K562 (cell line): Measurements from ENCODE around the gene GARNL3. TPM values are rescaled to one million over a fixed set of nuclear protein-coding genes. Genes with fewer than 3 reads are reported as not detected.

Experiments
- ATAC-seq: fragments of 200-7000 bp; cut with Tn5 transposase; 3 replicates; pipeline ENCODE4 v1.9.1; 2020; ENCODE audit warnings: moderate library complexity
- BruUV-seq: library from RNA; stranded (reverse); fragments of 400-500 nt; replicated peaks from 2 replicates; lab custom pipeline; 2021; lab: Mats Ljungman, UMichigan
- CTCF ChIA-PET: fragments of 300-600 bp; formaldehyde crosslinking; extraction: SDS; loops from one replicate; lab custom pipeline; 2021; ENCODE audit warnings: low intra/inter-chr PET ratio; lab: Yijun Ruan, JAX
- POLR2A ChIA-PET: fragments of 300-600, 350-650 bp; sonication (Branson Sonifier 250); formaldehyde crosslinking; extraction: SDS; loops from one replicate; lab custom pipeline; 2021; ENCODE audit warnings: antibody characterized with exemption, inconsistent platforms; lab: Yijun Ruan, JAX
- DNase-seq, 4 experiments: peaks; one replicate each; pipeline versions ENCODE4 v3.0.0 to v3.0.0-alpha.2; 2011 to 2018; ENCODE audit warnings: low spot score in 3 of 4, mixed read lengths in 3 of 4; ENCODE audit errors: extremely low read depth in 1 of 4
- FAIRE-seq: peaks from 2 replicates; lab custom pipeline; 2011; peaks lifted over from hg19 to GRCh38; lab: Jason Lieb, UNC
- H2AFZ ChIP-seq: 2 replicates; pipeline ENCODE4 v1.6.0; 2011; ENCODE audit warnings: low read depth, low read length, control low read depth, inconsistent platforms
- H3K27ac ChIP-seq: fragments of 200-600 bp; 3 replicates; pipeline ENCODE4 v1.8.0; 2011; ENCODE audit warnings: low read depth, mild to moderate bottlenecking, control low read depth, inconsistent platforms, low read length, moderate library complexity, mixed read lengths; ENCODE audit errors: extremely low read depth
- H3K27me3 ChIP-seq, 2 experiments: fragments of 300-600 bp in 1 of 2; 2 replicates in 1 of 2; 3 replicates in 1 of 2; pipeline versions ENCODE4 v1.6.0 to v1.8.0; 2011; ENCODE audit warnings: inconsistent platforms in 2 of 2, low read length in 2 of 2, mild to moderate bottlenecking in 1 of 2, mixed read lengths in 1 of 2, moderate library complexity in 1 of 2; ENCODE audit not compliant: control insufficient read depth in 2 of 2, insufficient read depth in 2 of 2
- H3K36me3 ChIP-seq: fragments of 300-600 bp; 3 replicates; pipeline ENCODE4 v1.8.0; 2011; ENCODE audit warnings: mild to moderate bottlenecking, low read length, inconsistent platforms; ENCODE audit not compliant: control insufficient read depth, insufficient read depth
- H3K4me1 ChIP-seq, 2 experiments: fragments of 200-600 bp in 1 of 2; replicated peaks in 1 of 2; 2 replicates in 1 of 2; 3 replicates in 1 of 2; pipeline versions ENCODE4 v1.5.1 to v1.8.0; 2011; ENCODE audit warnings: inconsistent platforms in 2 of 2, low read length in 2 of 2, mild to moderate bottlenecking in 1 of 2, mixed read lengths in 1 of 2, moderate library complexity in 1 of 2; ENCODE audit not compliant: control insufficient read depth in 2 of 2, insufficient read depth in 2 of 2
- H3K4me2 ChIP-seq: 2 replicates; pipeline ENCODE4 v1.6.1; 2011; ENCODE audit warnings: low read length, control low read depth, inconsistent platforms, mixed read lengths; ENCODE audit not compliant: insufficient read depth
- H3K4me3 ChIP-seq: fragments of 200-600 bp; sonication (generic), shearing (Covaris generic); 2 replicates; pipeline ENCODE4 v1.5.1; 2016; ENCODE audit warnings: control low read depth, inconsistent platforms
- H3K79me2 ChIP-seq: fragments of 200-600 bp; 3 replicates; pipeline ENCODE4 v1.8.0; 2011; ENCODE audit warnings: low read length, inconsistent platforms; ENCODE audit not compliant: control insufficient read depth, insufficient read depth
- H3K9ac ChIP-seq, 2 experiments: 2 replicates each; pipeline versions ENCODE4 v1.6.0 to v1.6.1; 2011; ENCODE audit warnings: low read depth in 2 of 2, low read length in 2 of 2, control low read depth in 1 of 2, inconsistent platforms in 1 of 2, mild to moderate bottlenecking in 1 of 2, mixed read lengths in 1 of 2; ENCODE audit not compliant: insufficient read depth in 1 of 2
- H3K9me1 ChIP-seq: one replicate; pipeline ENCODE4 v1.6.0; 2011; ENCODE audit warnings: inconsistent platforms, mild to moderate bottlenecking, low read length, moderate library complexity; ENCODE audit not compliant: control insufficient read depth, insufficient read depth
- H3K9me3 ChIP-seq: replicated peaks from 2 replicates; pipeline ENCODE4 v1.5.1; 2011; ENCODE audit warnings: low read depth, low read length, inconsistent platforms; ENCODE audit not compliant: control insufficient read depth, insufficient read depth
- H4K20me1 ChIP-seq: replicated peaks from 2 replicates; pipeline ENCODE4 v1.6.1; 2011; ENCODE audit warnings: low read length, inconsistent platforms, mixed read lengths; ENCODE audit not compliant: control insufficient read depth, insufficient read depth
- CREB5 ChIP-seq: fragments of 250-450 bp; sonication (Bioruptor Pico); IDR thresholded peaks from 2 replicates; pipeline ENCODE4 v1.5.0; 2020; ENCODE audit warnings: mild to moderate bottlenecking
- E2F4 ChIP-seq: sonication (generic); formaldehyde crosslinking; IDR thresholded peaks from 2 replicates; pipeline ENCODE4 v1.8.0; 2022; ENCODE audit warnings: mild to moderate bottlenecking, low read depth, missing genetic modification reagents
- FIP1L1 ChIP-seq: fragments of 200-400 bp; formaldehyde crosslinking; IDR thresholded peaks from 2 replicates; pipeline ENCODE4 v1.6.1; 2018; ENCODE audit warnings: mild to moderate bottlenecking, low read depth, low read length; ENCODE audit not compliant: poor library complexity, severe bottlenecking
- GATAD2A ChIP-seq: fragments of 450-650 bp; IDR thresholded peaks from 2 replicates; pipeline ENCODE4 v1.6.1; 2017
- HSF4 ChIP-seq: fragments of 250-450 bp; sonication (Bioruptor Pico); IDR thresholded peaks from 2 replicates; pipeline ENCODE4 v2.1.2; 2022; ENCODE audit warnings: mild to moderate bottlenecking, moderate library complexity, borderline replicate concordance
- PHF8 ChIP-seq: fragments of 200-600 bp; sonication (generic); IDR thresholded peaks from 2 replicates; pipeline ENCODE4 v1.6.1; 2012; ENCODE audit warnings: mixed run types, mild to moderate bottlenecking, inconsistent platforms, low read length, moderate library complexity, borderline replicate concordance
- PTTG1 ChIP-seq: fragments of 450-650 bp; IDR thresholded peaks from 2 replicates; pipeline ENCODE4 v1.6.1; 2016; ENCODE audit warnings: low read depth, mild to moderate bottlenecking, missing genetic modification characterization, missing compliant biosample characterization
- RBM25 ChIP-seq: fragments of 200-400 bp; formaldehyde crosslinking; IDR thresholded peaks from 2 replicates; pipeline ENCODE4 v1.6.1; 2018; ENCODE audit warnings: low read length, low read depth, moderate library complexity; ENCODE audit not compliant: severe bottlenecking
- RNF219 ChIP-seq: fragments of 250-450 bp; sonication (Bioruptor Pico); IDR thresholded peaks from 2 replicates; pipeline ENCODE4 v1.5.0; 2022; ENCODE audit warnings: mild to moderate bottlenecking
- TAF15 ChIP-seq: fragments of 200-400 bp; formaldehyde crosslinking; IDR thresholded peaks from 2 replicates; pipeline ENCODE4 v1.6.1; 2017; ENCODE audit warnings: mild to moderate bottlenecking, low read depth, low read length, moderate library complexity
- TEAD4 ChIP-seq, 2 experiments: sonication (generic) in 1 of 2; formaldehyde crosslinking in 1 of 2; IDR thresholded peaks; 2 replicates each; pipeline versions ENCODE4 v1.6.1 to v1.8.0; 2012 to 2022; ENCODE audit warnings: borderline replicate concordance in 1 of 2, inconsistent platforms in 1 of 2, low read length in 1 of 2, mild to moderate bottlenecking in 1 of 2, missing genetic modification reagents in 1 of 2
- YY1 ChIP-seq, 3 experiments: IDR thresholded peaks; 2 replicates each; pipeline ENCODE4 v1.6.1; 2011; ENCODE audit warnings: low read length in 2 of 3, mild to moderate bottlenecking in 2 of 3, moderate library complexity in 2 of 3, borderline replicate concordance in 1 of 3, control low read depth in 1 of 3, low read depth in 1 of 3; ENCODE audit not compliant: insufficient read depth in 3 of 3, insufficient replicate concordance in 2 of 3, control insufficient read depth in 1 of 3, insufficient read length in 1 of 3; ENCODE audit errors: extremely low read depth in 1 of 3
- ZBED1 ChIP-seq: IDR thresholded peaks from 2 replicates; pipeline ENCODE4 v1.6.1; 2014
- ZBTB1 ChIP-seq: sonication (generic); formaldehyde crosslinking; IDR thresholded peaks from 2 replicates; pipeline ENCODE4 v1.8.1; 2023; ENCODE audit warnings: missing genetic modification reagents, low read depth, mild to moderate bottlenecking, borderline replicate concordance
- ZBTB9 ChIP-seq: fragments of 450-650 bp; formaldehyde crosslinking; IDR thresholded peaks from 2 replicates; pipeline ENCODE4 v1.4.0; 2020; ENCODE audit warnings: mild to moderate bottlenecking, moderate library complexity
- WGBS: fragments of 100-300 bp; shearing (Covaris generic); methylation state at CpG from one replicate; pipeline ENCODE4 v1.1.6; 2016; ENCODE audit warnings: low coverage, mixed read lengths; ENCODE audit not compliant: insufficient coverage; ENCODE audit errors: missing lambda C conversion rate; 5-methylcytosine and 5-hydroxymethylcytosine counted together
- in situ Hi-C: fragments of 300-500 bp; cut with MboI; formaldehyde crosslinking; loops from 4 replicates; pipeline ENCODE4 v1.15.0; 2018; ENCODE audit warnings: inconsistent platforms, mixed read lengths
- intact Hi-C: fragments of 100-400 bp; cut with micrococcal nuclease; formaldehyde crosslinking; loops from 2 replicates; pipeline ENCODE4 v1.14.2; 2022
- polyA plus RNA-seq, 8 experiments: library from polyadenylated mRNA; depleted of rRNA in 4 of 8; stranded (reverse) in 5 of 8; unstranded in 3 of 8; fragments of >200 nt; fragmentation: Nextera tagmentation in 2 of 8; fragmentation: Illumina TruSeq in 1 of 8; extraction: Ambion mirVana in 2 of 8; extraction: Trizol in 1 of 8; gene quantifications; 2 replicates each; pipeline versions ENCODE4 v1.2.1 to v1.2.3, GENCODE V29; 2011 to 2014; ENCODE audit warnings: inconsistent platforms in 1 of 8, missing spikeins in 1 of 8
- total RNA-seq, 7 experiments: library from RNA; depleted of rRNA in 6 of 7; stranded (reverse); fragments of >200 nt in 6 of 7; fragmentation: Illumina TruSeq in 2 of 7; extraction: Trizol in 2 of 7; gene quantifications; 2 replicates each; pipeline versions ENCODE4 v1.2.1 to v1.2.3, GENCODE V29; 2011 to 2021; ENCODE audit warnings: low replicate concordance in 1 of 7

The GARNL3 gene
- total and polyA plus RNA-seq, 9 of the 15 experiments (the other 6 are each of a cell fraction or from before 2014, with no cell fraction given), result 0.35 to 2.7 (median 1.6) TPM

- ATAC-seq (no peak), FAIRE-seq (no peak), DNase-seq (no peak)
- BruUV-seq, result no TSS peak
- 97% methylated on average over 9 of the region's 9 CpGs for WGBS
- intact Hi-C loops, result no loop called here
- Histone ChIP-seq H3K4me1 (no peaks in the 10 kb centered on the region), H4K20me1 (no peaks in the 10 kb centered on the region), H3K9me3 (no peaks in the 10 kb centered on the region; the same call in 1 of the 2 replicates), H3K27me3 (no peaks in the 10 kb centered on the region), H3K79me2 (no peaks in the 10 kb centered on the region), H3K4me3 (no peak overlapping the region), H3K4me2 (no peak overlapping the region), H2AFZ (no peak overlapping the region), H3K9ac (no peak overlapping the region), H3K27ac (no peak overlapping the region), H3K36me3 (peaks cover 83% of the 10 kb centered on the region), H3K9me1 (no peaks in the 10 kb centered on the region)
- in situ Hi-C loops, result no loop called here
- ChIA-PET POLR2A (no interaction called here), CTCF (no interaction called here)
- TF ChIP-seq E2F4 (no peak), ZBTB1 (CRISPR knock-in tag) (no peak), PTTG1 (no peak), HSF4 (CRISPR knock-in tag) (no peak), ZBTB9 (no peak), TEAD4 (IDR thresholded peaks at IDR 0.05; ENCODE audit: low read length) (no peak), TEAD4 (CRISPR knock-in tag; IDR thresholded peaks at IDR 0.05; ENCODE audit: borderline replicate concordance) (no peak), YY1 (IDR thresholded peaks at IDR 0.05; ENCODE audit: borderline replicate concordance in 1 of 3, control insufficient read depth in 1 of 3, extremely low read depth in 1 of 3, insufficient read depth in 3 of 3, insufficient read length in 1 of 3, insufficient replicate concordance in 2 of 3, low read depth in 1 of 3, low read length in 2 of 3) (no peak), FIP1L1 (no peak), RNF219 (CRISPR knock-in tag) (no peak), CREB5 (CRISPR knock-in tag) (no peak), RBM25 (no peak), GATAD2A (no peak), ZBED1 (no peak), TAF15 (no peak), PHF8 (no peak)
These were observed 173.8 kb downstream of the GARNL3 start for GRCh38 chr9:127438394-127438793.
